Gastrocnemius medialis (tissue), 4 donors: ENCODE measurements around the gene HS3ST5. TPM values are rescaled to one million over a fixed set of nuclear protein-coding genes. Genes with fewer than 3 reads are reported as not detected.

Experiments
- ATAC-seq, 2 donors: fragments of 150-250 bp; one replicate each; pipeline ENCODE4 v1.9.1; 2016
- DNase-seq, 2 donors: peaks; one replicate each; pipeline ENCODE4 v3.0.0-alpha.2; 2019
- H3K27ac ChIP-seq, 4 donors: fragments of 200-600 bp; sonication (generic); 1 replicate in 1 of 4; 2 replicates in 3 of 4; pipeline ENCODE4 v1.5.1; 2016 to 2018; ENCODE audit warnings: mild to moderate bottlenecking in 2 of 4, moderate library complexity in 1 of 4
- H3K27me3 ChIP-seq, 3 donors: fragments of 200-600 bp; sonication (generic) in 2 of 3; 1 replicate in 1 of 3; 2 replicates in 2 of 3; pipeline versions ENCODE4 v1.5.1 to v1.6.0; 2016 to 2019; ENCODE audit warnings: mild to moderate bottlenecking in 1 of 3, moderate library complexity in 1 of 3
- H3K36me3 ChIP-seq, 2 donors: fragments of 200-600 bp; sonication (generic) in 1 of 2; one replicate each; pipeline ENCODE4 v1.5.1; 2017 to 2018
- H3K4me1 ChIP-seq, 2 donors: fragments of 200-600 bp; sonication (generic) in 1 of 2; one replicate each; pipeline ENCODE4 v1.5.1; 2016 to 2017; ENCODE audit warnings: mild to moderate bottlenecking in 2 of 2
- H3K4me3 ChIP-seq, 4 donors: fragments of 200-600 bp; sonication (generic) in 3 of 4; 1 replicate in 1 of 4; 2 replicates in 3 of 4; pipeline ENCODE4 v1.5.1; 2016 to 2019; ENCODE audit warnings: mild to moderate bottlenecking in 2 of 4
- H3K9me3 ChIP-seq, 3 donors: fragments of 200-600 bp; sonication (generic) in 2 of 3; 1 replicate in 1 of 3; 2 replicates in 2 of 3; pipeline ENCODE4 v1.5.1; 2016 to 2019
- POLR2A ChIP-seq, 2 donors: fragments of 450-650 bp; IDR thresholded peaks; one replicate each; pipeline ENCODE4 v1.6.1; 2017; ENCODE audit warnings: antibody characterized with exemption in 2 of 2, mild to moderate bottlenecking in 2 of 2, moderate library complexity in 2 of 2
- in situ Hi-C, 4 donors: fragments of 200-750 bp; cut with MboI; loops; one replicate each; pipeline versions ENCODE4 v1.15.0 to v1.8.0; 2017; ENCODE audit warnings: low sequenced_read_pairs in 4 of 4
- intact Hi-C: fragments of 100-400 bp; cut with DNase I; formaldehyde crosslinking; loops from one replicate; pipeline ENCODE4 v1.15.1; 2023; ENCODE audit warnings: low total_unique reads
- total RNA-seq, 4 donors: library from RNA; depleted of rRNA; stranded (reverse); fragments of >200 nt; gene quantifications; one replicate each; pipeline versions ENCODE4 v1.1.0 to v1.2.3, GENCODE V29; 2016
- TF ChIP-seq, protein P1 (sequence below), 5 experiments: fragments of 450-650 bp in 3 of 5; fragments of 200-600 bp in 2 of 5; sonication (generic) in 2 of 5; IDR thresholded peaks in 4 of 5; conservative IDR thresholded peaks in 1 of 5; 1 replicate in 4 of 5; 2 replicates in 1 of 5; pipeline ENCODE4 v1.5.1; 2016 to 2019; ENCODE audit warnings: antibody characterized with exemption in 5 of 5, mild to moderate bottlenecking in 3 of 5, moderate library complexity in 3 of 5

Gene HS3ST5
- total RNA-seq, 4 donors from 2014 or later: 0.13 to 0.41 TPM; not detected in 2

GRCh38 chr6:114343782-114344144, 940 bp upstream of the HS3ST5 start:
- no peaks in the 10 kb centered on the region for H3K36me3 ChIP-seq
- peaks cover 3 to 11% (median 9%) of the 10 kb centered on the region in 3 donors for H3K27me3 ChIP-seq
- H3K9me3 ChIP-seq: no peaks in the 10 kb centered on the region
- DNase-seq (no peak), ATAC-seq (peak in 1 of 2 donors; percentile 11)
- TF ChIP-seq, protein P1, sequence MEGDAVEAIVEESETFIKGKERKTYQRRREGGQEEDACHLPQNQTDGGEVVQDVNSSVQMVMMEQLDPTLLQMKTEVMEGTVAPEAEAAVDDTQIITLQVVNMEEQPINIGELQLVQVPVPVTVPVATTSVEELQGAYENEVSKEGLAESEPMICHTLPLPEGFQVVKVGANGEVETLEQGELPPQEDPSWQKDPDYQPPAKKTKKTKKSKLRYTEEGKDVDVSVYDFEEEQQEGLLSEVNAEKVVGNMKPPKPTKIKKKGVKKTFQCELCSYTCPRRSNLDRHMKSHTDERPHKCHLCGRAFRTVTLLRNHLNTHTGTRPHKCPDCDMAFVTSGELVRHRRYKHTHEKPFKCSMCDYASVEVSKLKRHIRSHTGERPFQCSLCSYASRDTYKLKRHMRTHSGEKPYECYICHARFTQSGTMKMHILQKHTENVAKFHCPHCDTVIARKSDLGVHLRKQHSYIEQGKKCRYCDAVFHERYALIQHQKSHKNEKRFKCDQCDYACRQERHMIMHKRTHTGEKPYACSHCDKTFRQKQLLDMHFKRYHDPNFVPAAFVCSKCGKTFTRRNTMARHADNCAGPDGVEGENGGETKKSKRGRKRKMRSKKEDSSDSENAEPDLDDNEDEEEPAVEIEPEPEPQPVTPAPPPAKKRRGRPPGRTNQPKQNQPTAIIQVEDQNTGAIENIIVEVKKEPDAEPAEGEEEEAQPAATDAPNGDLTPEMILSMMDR (IDR thresholded peaks at IDR 0.05 in 4 of 5, conservative IDR thresholded peaks at IDR 0.05 in 1 of 5): no peak
- TF ChIP-seq POLR2A (IDR thresholded peaks at IDR 0.05): no peak
- H3K4me3 ChIP-seq: peak overlapping the region; percentile 57 to 65 (median 60)
- H3K27ac ChIP-seq: no peak overlapping the region
- in situ Hi-C loops: no loop called here
- intact Hi-C loops: no loop called here
- peaks cover 6 to 11% of the 10 kb centered on the region in 2 donors for H3K4me1 ChIP-seq

GRCh38 chr6:114342086-114342825, 567 bp downstream of the HS3ST5 start:
- H3K4me3 ChIP-seq: peak overlapping the region; percentile 57 to 65 (median 60)
- in situ Hi-C loops: no loop called here
- H3K9me3 ChIP-seq: no peaks in the 10 kb centered on the region
- DNase-seq (no peak), ATAC-seq (peak; percentile 20 to 34)
- H3K27me3 ChIP-seq: peaks cover 3 to 11% (median 9%) of the 10 kb centered on the region in 3 donors
- H3K4me1 ChIP-seq: peaks cover 6 to 11% of the 10 kb centered on the region in 2 donors
- H3K36me3 ChIP-seq: no peaks in the 10 kb centered on the region
- TF ChIP-seq, protein P1 (IDR thresholded peaks at IDR 0.05 in 4 of 5, conservative IDR thresholded peaks at IDR 0.05 in 1 of 5): no peak
- TF ChIP-seq POLR2A (IDR thresholded peaks at IDR 0.05): no peak
- intact Hi-C loops: no loop called here
- H3K27ac ChIP-seq: no peak overlapping the region

- Histone ChIP-seq H3K4me1 (peaks cover 6 to 11% of the 10 kb centered on the region in 2 donors), H3K36me3 (no peaks in the 10 kb centered on the region), H3K27me3 (peaks cover 0 to 7% (median 0%) of the 10 kb centered on the region in 3 donors), H3K9me3 (no peaks in the 10 kb centered on the region), H3K4me3 (no peak overlapping the region), H3K27ac (no peak overlapping the region)
- ATAC-seq: no peak
- no peak for TF ChIP-seq POLR2A (IDR thresholded peaks at IDR 0.05)
- TF ChIP-seq, protein P1 (IDR thresholded peaks at IDR 0.05 in 4 of 5, conservative IDR thresholded peaks at IDR 0.05 in 1 of 5): no peak
- no peak for DNase-seq
- in situ Hi-C loops (no loop called here), intact Hi-C loops (no loop called here)
Observed at GRCh38 chr6:114339706-114340105, 3.1 kb downstream of the HS3ST5 start.

DNA sequence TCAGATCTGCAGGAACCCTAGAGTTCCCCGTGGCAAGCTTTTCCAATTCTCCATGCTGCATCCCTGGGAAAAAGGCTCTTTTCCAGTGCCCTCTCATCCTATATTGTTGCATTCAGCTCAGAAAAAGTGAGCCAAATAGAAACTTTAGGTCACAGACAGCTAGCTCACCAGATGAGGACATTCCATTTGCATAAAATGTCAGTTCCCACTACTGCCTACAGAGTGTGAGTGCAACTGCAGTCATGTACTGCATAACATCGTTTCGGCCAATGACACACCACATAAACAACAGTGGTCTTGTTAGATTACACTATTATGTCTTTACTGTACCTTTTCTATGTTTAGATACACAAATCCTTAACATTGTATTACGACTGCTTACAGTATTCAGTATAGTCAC, 8.6 kb downstream of the HS3ST5 start:
- Histone ChIP-seq H3K27ac (no peak overlapping the region), H3K4me3 (no peak overlapping the region), H3K36me3 (no peaks in the 10 kb centered on the region), H3K9me3 (no peaks in the 10 kb centered on the region), H3K4me1 (no peaks in the 10 kb centered on the region), H3K27me3 (no peaks in the 10 kb centered on the region)
- ATAC-seq: no peak
- in situ Hi-C loops: no loop called here
- TF ChIP-seq, protein P1 (IDR thresholded peaks at IDR 0.05 in 4 of 5, conservative IDR thresholded peaks at IDR 0.05 in 1 of 5): no peak
- TF ChIP-seq POLR2A (IDR thresholded peaks at IDR 0.05): no peak
- intact Hi-C loops: no loop called here
- DNase-seq: no peak
